Mesendoderm (in vitro differentiated cells): ENCODE data around the gene MS4A18.

Source experiments
- DNase-seq: peaks from one replicate; pipeline ENCODE4 v3.0.0; 2013
- H2AK5ac ChIP-seq: 2 replicates; pipeline ENCODE4 v1.6.1; 2013; ENCODE audit warnings: low read length, inconsistent platforms
- H2BK120ac ChIP-seq: 2 replicates; pipeline ENCODE4 v1.6.1; 2013; ENCODE audit warnings: low read depth, mild to moderate bottlenecking, low read length, moderate library complexity, mixed read lengths
- H2BK15ac ChIP-seq: replicated peaks from 2 replicates; pipeline ENCODE4 v1.6.1; 2013; ENCODE audit warnings: low read depth, mild to moderate bottlenecking, moderate library complexity
- H2BK5ac ChIP-seq: 2 replicates; pipeline ENCODE4 v1.6.1; 2013; ENCODE audit warnings: low read length, inconsistent platforms
- H3K18ac ChIP-seq: 2 replicates; pipeline ENCODE4 v1.6.1; 2013; ENCODE audit warnings: mild to moderate bottlenecking, low read length, mixed read lengths
- H3K23ac ChIP-seq: one replicate; pipeline ENCODE4 v1.6.1; 2013; ENCODE audit warnings: low read length
- H3K27ac ChIP-seq: 2 replicates; pipeline ENCODE4 v1.5.1; 2013; ENCODE audit warnings: low read depth, mild to moderate bottlenecking, inconsistent platforms, low read length, moderate library complexity
- H3K27me3 ChIP-seq: 2 replicates; pipeline ENCODE4 v1.6.1; 2013; ENCODE audit warnings: low read length, control low read depth, mild to moderate bottlenecking, inconsistent platforms; ENCODE audit not compliant: insufficient read depth, poor library complexity
- H3K36me3 ChIP-seq: 2 replicates; pipeline ENCODE4 v1.6.1; 2013; ENCODE audit warnings: low read length, inconsistent platforms; ENCODE audit not compliant: control insufficient read depth, insufficient read depth
- H3K4ac ChIP-seq: one replicate; pipeline ENCODE4 v1.6.1; 2013; ENCODE audit warnings: low read depth, mild to moderate bottlenecking, low read length, moderate library complexity
- H3K4me1 ChIP-seq: 2 replicates; pipeline ENCODE4 v1.6.1; 2013; ENCODE audit warnings: low read depth, low read length, inconsistent platforms; ENCODE audit not compliant: control insufficient read depth
- H3K4me2 ChIP-seq: 2 replicates; pipeline ENCODE4 v1.6.1; 2013; ENCODE audit warnings: low read length
- H3K4me3 ChIP-seq: 2 replicates; pipeline ENCODE4 v1.5.1; 2013; ENCODE audit warnings: mild to moderate bottlenecking, low read length
- H3K56ac ChIP-seq: one replicate; pipeline ENCODE4 v1.6.1; 2013; ENCODE audit warnings: low read length
- H3K79me1 ChIP-seq: 2 replicates; pipeline ENCODE4 v1.6.1; 2013; ENCODE audit warnings: low read length, inconsistent platforms
- H3K79me2 ChIP-seq: 2 replicates; pipeline ENCODE4 v1.6.1; 2013; ENCODE audit warnings: mild to moderate bottlenecking, low read length; ENCODE audit not compliant: control insufficient read depth, insufficient read depth
- H3K9ac ChIP-seq: 2 replicates; pipeline ENCODE4 v1.6.1; 2013; ENCODE audit warnings: low read length, inconsistent platforms
- H4K5ac ChIP-seq: one replicate; pipeline ENCODE4 v1.6.1; 2013; ENCODE audit warnings: low read length
- H4K8ac ChIP-seq: one replicate; pipeline ENCODE4 v1.6.1; 2013; ENCODE audit warnings: low read depth, mild to moderate bottlenecking, control low read depth, low read length, moderate library complexity
- WGBS: extraction: QIAGEN DNeasy Blood & Tissue Kit; methylation state at CpG from one replicate; pipeline ENCODE4 v1.1.7; 2013; ENCODE audit warnings: low lambda C conversion rate, missing lambda C conversion rate; ENCODE audit not compliant: insufficient coverage; ENCODE audit errors: extremely low coverage; 5-methylcytosine and 5-hydroxymethylcytosine counted together

The MS4A18 gene

DNA sequence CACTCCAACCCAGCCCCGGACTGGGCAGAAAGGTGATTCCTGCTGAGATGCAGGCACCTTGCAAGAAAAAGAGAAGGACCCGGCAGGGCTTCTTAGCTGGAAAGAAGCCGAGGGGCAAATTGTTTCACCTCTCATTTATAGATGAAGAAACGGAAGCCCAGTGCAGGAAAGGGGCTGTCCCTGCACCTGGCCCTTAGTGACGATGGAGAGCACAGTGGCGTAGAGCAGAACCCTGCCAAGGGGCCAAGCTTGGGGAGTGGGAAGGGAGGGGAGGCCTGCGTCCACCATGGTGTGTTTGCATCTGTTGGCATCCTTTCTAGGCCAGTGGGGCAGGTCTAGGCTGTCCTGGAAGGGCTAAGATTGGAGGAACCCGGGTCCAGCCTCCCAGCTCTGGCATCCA is 24.3 kb downstream of the MS4A18 start:
- Histone ChIP-seq H4K5ac (no peak overlapping the region), H2BK120ac (no peak overlapping the region), H4K8ac (no peak overlapping the region), H3K4me3 (no peak overlapping the region), H3K18ac (no peak overlapping the region), H3K4ac (no peak overlapping the region), H3K79me1 (no peaks in the 10 kb centered on the region), H3K27me3 (no peaks in the 10 kb centered on the region), H3K27ac (no peak overlapping the region), H3K23ac (no peak overlapping the region), H2BK15ac (no peak overlapping the region), H3K56ac (no peak overlapping the region), H3K4me1 (no peaks in the 10 kb centered on the region), H2BK5ac (no peak overlapping the region), H3K79me2 (no peaks in the 10 kb centered on the region), H3K36me3 (no peaks in the 10 kb centered on the region), H3K4me2 (no peak overlapping the region), H2AK5ac (no peak overlapping the region), H3K9ac (no peak overlapping the region)
- no CpG with 5 or more reads among the region's 8 CpGs for WGBS
- no peak for DNase-seq

- H2AK5ac ChIP-seq, result no peak overlapping the region
- no peak overlapping the region for H3K27ac ChIP-seq
Observed at GRCh38 chr11:60750911-60751310, 26.4 kb downstream of the MS4A18 start.

GRCh38 chr11:60753309-60753708 is 28.8 kb downstream of the MS4A18 start:
- Histone ChIP-seq H4K8ac (no peak overlapping the region), H2BK5ac (no peak overlapping the region), H3K4me3 (no peak overlapping the region), H3K23ac (no peak overlapping the region), H3K27ac (no peak overlapping the region), H3K79me1 (no peaks in the 10 kb centered on the region), H2AK5ac (no peak overlapping the region), H2BK120ac (no peak overlapping the region), H3K18ac (no peak overlapping the region), H3K4me1 (no peaks in the 10 kb centered on the region), H3K56ac (no peak overlapping the region), H4K5ac (no peak overlapping the region), H3K27me3 (no peaks in the 10 kb centered on the region), H3K4ac (no peak overlapping the region), H3K4me2 (no peak overlapping the region), H2BK15ac (no peak overlapping the region), H3K36me3 (no peaks in the 10 kb centered on the region), H3K9ac (no peak overlapping the region), H3K79me2 (no peaks in the 10 kb centered on the region)
- no CpG with 5 or more reads among the region's 4 CpGs for WGBS
- DNase-seq, result peak; percentile 37

More at GRCh38 chr11:60750911-60751310, 26.4 kb downstream of the MS4A18 start:
- no CpG with 5 or more reads among the region's 3 CpGs for WGBS
- H3K79me2 ChIP-seq, result no peaks in the 10 kb centered on the region
- no peak overlapping the region for H3K4me2 ChIP-seq
- no peak overlapping the region for H3K4ac ChIP-seq
- no peaks in the 10 kb centered on the region for H3K27me3 ChIP-seq
- no peaks in the 10 kb centered on the region for H3K4me1 ChIP-seq
- H3K18ac ChIP-seq, result no peak overlapping the region
- no peak overlapping the region for H2BK15ac ChIP-seq
- H3K9ac ChIP-seq, result no peak overlapping the region
- H2BK5ac ChIP-seq, result no peak overlapping the region
- no peak overlapping the region for H2BK120ac ChIP-seq
- H3K56ac ChIP-seq, result no peak overlapping the region
- no peak overlapping the region for H3K4me3 ChIP-seq
- no peak overlapping the region for H4K8ac ChIP-seq
- no peak for DNase-seq
- no peak overlapping the region for H3K23ac ChIP-seq
- H3K36me3 ChIP-seq, result no peaks in the 10 kb centered on the region
- no peak overlapping the region for H4K5ac ChIP-seq
- H3K79me1 ChIP-seq, result no peaks in the 10 kb centered on the region

GRCh38 chr11:60754887-60755286 is 30.4 kb downstream of the MS4A18 start:
- no CpG with 5 or more reads among the region's 6 CpGs for WGBS
- Histone ChIP-seq H4K8ac (no peak overlapping the region), H3K9ac (no peak overlapping the region), H3K23ac (no peak overlapping the region), H2AK5ac (no peak overlapping the region), H2BK15ac (no peak overlapping the region), H3K36me3 (no peaks in the 10 kb centered on the region), H3K79me2 (no peaks in the 10 kb centered on the region), H4K5ac (no peak overlapping the region), H3K79me1 (no peaks in the 10 kb centered on the region), H3K27ac (no peak overlapping the region), H3K18ac (no peak overlapping the region), H3K4me2 (no peak overlapping the region), H3K4me1 (no peaks in the 10 kb centered on the region), H3K27me3 (no peaks in the 10 kb centered on the region), H3K4ac (no peak overlapping the region), H3K4me3 (no peak overlapping the region), H3K56ac (no peak overlapping the region), H2BK5ac (no peak overlapping the region), H2BK120ac (no peak overlapping the region)
- DNase-seq, result no peak

DNA sequence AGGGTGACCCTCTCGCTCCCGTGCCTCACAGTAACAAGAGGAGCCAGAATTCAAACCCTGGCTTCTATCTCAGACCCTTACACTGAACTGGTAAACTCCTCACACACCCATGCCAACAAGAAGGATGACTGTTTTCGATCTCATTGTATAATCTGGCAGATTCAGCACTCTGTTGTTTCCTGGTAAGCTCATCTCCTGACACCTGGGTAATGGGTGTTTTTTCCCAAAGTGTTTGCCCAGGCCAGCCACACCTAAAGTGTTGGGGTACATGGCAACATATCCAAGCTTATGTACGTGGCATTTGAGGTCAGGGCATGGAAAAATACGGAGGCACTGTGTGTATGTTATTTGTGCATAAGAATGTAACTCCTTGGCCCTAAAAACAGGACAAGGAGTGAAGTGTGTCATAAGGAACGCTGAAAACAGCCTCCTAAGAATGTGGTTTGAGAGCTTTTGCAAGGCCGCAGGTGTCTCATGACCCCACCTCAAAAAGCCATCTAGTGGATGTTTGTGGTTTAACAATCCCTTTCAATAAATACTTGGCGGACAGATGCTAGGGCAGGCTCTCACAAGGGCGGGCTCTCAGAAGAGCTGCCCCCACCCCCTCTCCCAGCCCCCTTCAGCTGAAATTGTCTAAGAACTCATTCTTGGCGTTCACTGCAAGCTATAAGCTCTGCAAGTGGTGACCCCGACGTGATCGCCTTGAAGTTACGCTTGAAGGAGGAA is 31.9 kb downstream of the MS4A18 start, which contains the start of gene MS4A15:
Gene MS4A15, plus strand, starts transcription at position 561 of the 726 bp plus-strand sequence. CDS start 6,867 bp downstream, outside the sequence.
- Histone ChIP-seq H3K9ac (no peak within 1 kb of the TSS), H3K36me3 (no peaks in the 10 kb centered on the region), H2AK5ac (no peak within 1 kb of the TSS), H2BK15ac (no peak within 1 kb of the TSS), H3K79me1 (no peaks in the 10 kb centered on the region), H3K27me3 (no peaks in the 10 kb centered on the region), H3K23ac (no peak within 1 kb of the TSS), H3K4me1 (no peaks in the 10 kb centered on the region), H3K4me3 (no peak within 1 kb of the TSS), H3K56ac (no peak within 1 kb of the TSS), H3K18ac (no peak within 1 kb of the TSS), H3K4me2 (no peak within 1 kb of the TSS), H3K4ac (no peak within 1 kb of the TSS), H4K5ac (no peak within 1 kb of the TSS), H2BK5ac (no peak within 1 kb of the TSS), H3K79me2 (no peaks in the 10 kb centered on the region), H4K8ac (no peak within 1 kb of the TSS), H2BK120ac (no peak within 1 kb of the TSS), H3K27ac (no peak within 1 kb of the TSS)
- WGBS, result no CpG with 5 or more reads among the region's 14 CpGs
- peak; percentile 81 for DNase-seq
